Measurements from ENCODE around the gene PRKCA.

Gene PRKCA

DNA sequence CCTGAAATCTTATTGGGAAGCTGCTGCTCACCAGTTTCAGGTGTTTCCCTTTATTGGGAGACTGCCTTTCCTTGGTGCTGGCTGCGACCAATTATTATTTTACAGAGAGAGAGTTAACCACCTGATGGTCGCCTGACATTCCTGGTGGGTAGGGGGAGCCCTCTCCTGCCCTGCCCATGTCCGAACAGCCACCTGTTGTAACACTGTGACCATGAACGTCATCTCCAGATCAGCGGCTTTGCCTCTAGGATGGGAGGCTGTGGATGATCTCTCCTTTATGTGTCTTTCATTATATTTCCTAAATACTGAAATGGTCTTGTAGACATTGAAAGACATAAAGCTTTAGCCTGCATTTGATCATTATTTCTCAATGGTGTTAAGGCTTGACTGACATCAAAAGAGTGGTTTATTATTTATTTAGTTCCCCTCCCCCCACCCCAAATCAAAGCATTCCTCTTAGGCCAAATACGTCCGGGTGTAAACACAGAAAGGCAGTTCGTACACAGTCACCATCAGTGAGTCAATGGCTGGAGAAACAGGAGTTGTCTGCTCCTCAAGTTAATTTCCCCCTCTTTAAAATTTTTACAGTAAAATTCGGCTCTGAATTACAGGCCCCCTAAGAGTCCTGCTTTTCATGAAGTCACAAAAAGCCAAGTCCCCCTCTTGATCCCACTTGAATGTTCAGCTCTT lies 474.7 kb downstream of the PRKCA start:
- TF ChIP-seq, protein P1, sequence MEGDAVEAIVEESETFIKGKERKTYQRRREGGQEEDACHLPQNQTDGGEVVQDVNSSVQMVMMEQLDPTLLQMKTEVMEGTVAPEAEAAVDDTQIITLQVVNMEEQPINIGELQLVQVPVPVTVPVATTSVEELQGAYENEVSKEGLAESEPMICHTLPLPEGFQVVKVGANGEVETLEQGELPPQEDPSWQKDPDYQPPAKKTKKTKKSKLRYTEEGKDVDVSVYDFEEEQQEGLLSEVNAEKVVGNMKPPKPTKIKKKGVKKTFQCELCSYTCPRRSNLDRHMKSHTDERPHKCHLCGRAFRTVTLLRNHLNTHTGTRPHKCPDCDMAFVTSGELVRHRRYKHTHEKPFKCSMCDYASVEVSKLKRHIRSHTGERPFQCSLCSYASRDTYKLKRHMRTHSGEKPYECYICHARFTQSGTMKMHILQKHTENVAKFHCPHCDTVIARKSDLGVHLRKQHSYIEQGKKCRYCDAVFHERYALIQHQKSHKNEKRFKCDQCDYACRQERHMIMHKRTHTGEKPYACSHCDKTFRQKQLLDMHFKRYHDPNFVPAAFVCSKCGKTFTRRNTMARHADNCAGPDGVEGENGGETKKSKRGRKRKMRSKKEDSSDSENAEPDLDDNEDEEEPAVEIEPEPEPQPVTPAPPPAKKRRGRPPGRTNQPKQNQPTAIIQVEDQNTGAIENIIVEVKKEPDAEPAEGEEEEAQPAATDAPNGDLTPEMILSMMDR (IDR thresholded peaks at IDR 0.05; ENCODE audit: insufficient read depth, low read depth, low read length, missing control alignments), result no peak
- no peak overlapping the region for H3K4me3 ChIP-seq (ENCODE audit: low read length)
- DNase-seq (ENCODE audit: low read depth), result peak; percentile 32

DNA sequence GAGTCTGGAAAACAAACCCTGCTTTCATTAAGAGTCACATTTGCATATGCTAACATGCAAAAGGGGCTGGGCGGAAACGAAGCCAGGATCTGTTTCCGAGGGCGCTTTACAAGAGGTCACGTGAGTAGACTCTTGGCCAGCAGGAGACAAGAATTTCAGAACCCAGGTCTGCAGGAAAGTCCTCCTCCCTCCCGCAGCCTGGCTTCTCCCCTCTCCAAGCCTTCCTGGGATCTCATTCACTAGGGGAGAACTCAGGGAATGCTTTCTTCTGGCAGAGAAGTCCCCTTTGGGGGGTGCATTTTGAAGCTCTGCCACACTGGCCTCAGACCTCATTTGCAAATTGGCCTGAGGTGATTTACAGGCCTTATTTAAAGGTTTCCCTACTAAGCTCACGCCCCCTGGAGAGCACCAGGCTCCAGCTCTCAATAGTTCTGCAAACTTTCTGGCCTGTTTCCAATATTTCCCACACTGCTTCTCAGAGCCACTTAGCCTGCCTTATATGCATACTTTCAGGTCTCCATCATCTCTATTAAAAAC lies 475.3 kb downstream of the PRKCA start:
- DNase-seq (ENCODE audit: low read depth), result no peak
- TF ChIP-seq, protein P1 (IDR thresholded peaks at IDR 0.05; ENCODE audit: insufficient read depth, low read depth, low read length, missing control alignments), result no peak
- no peak overlapping the region for H3K4me3 ChIP-seq (ENCODE audit: low read length)

DNA sequence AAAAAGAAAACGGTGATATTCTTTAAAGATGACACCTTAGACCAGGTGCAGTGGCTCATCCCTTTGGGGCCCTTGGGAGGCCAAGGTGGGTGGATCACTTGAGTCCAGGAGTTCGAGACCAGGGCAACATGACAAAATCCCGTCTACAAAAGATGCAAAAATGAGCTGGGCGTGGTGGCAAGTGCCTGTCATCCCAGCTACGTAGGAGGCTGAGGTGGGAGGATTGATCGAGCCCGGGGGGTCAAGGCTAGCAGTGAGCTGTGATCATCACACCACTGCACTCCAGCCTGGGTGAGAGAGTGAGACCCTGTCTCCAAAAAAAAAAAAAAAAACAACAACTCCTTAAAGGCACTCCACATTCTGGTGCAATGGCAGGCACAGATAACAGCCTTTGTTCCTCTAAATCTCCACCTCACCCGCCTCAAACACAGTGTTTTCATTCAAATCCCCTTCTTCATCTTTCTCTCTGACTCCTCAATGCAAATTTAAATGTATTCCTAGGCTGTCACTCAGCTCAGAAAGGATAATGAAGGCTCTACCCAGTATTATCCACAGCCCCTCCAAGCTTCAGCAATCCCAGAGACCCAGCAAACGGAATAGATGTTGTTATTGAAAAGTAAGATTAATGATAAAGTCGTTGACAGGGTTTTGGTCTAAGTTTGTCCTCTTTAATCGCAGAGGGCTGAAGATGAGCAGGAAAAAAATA lies 476.3 kb downstream of the PRKCA start:
- no peak overlapping the region for H3K4me3 ChIP-seq (ENCODE audit: low read length)
- TF ChIP-seq, protein P1 (IDR thresholded peaks at IDR 0.05; ENCODE audit: insufficient read depth, low read depth, low read length, missing control alignments), result no peak
- DNase-seq (ENCODE audit: low read depth), result no peak

DNA sequence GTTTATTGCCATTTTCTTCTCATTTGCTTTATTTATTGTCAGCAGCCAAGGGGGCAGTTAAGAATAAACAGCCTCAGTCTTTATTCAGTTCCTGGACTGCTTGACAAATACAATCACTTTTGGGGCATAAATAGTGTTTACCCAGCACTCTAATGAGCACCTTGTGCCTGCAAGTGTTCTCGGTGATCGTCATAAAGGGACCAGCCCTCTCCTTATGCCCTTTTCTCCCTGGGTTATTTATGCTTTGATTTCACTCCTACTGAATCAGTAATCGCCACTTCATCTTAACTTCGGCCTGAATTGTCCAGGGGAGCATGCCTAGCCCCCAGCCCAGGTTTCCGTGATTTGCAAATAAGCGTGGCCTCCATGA lies 476.8 kb downstream of the PRKCA start:
- TF ChIP-seq, protein P1 (IDR thresholded peaks at IDR 0.05; ENCODE audit: insufficient read depth, low read depth, low read length, missing control alignments), result no peak
- DNase-seq (ENCODE audit: low read depth), result no peak
- H3K4me3 ChIP-seq (ENCODE audit: low read length), result no peak overlapping the region

DNA sequence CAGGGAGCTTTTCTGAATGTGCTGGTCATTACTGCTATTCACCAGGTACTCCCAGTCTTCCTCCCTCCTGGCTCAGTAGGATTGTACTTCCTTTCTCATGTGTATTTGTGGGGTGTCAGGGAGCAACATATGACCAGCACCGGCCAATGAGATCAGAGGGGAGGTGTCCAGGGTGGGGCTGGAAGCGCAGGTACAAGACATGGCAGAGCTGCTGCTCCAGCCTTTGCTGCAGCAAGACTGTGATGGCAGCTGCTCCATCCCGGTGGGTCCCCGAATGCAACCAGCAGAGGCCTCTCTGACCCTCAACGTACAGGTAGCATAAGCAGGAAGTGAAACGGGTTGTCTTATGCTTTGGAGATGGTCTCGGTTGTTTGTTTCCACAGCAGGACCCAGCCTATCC lies 478.7 kb downstream of the PRKCA start:
- no peak overlapping the region for H3K4me3 ChIP-seq (ENCODE audit: low read length)
- no peak for DNase-seq (ENCODE audit: low read depth)
- TF ChIP-seq, protein P1 (IDR thresholded peaks at IDR 0.05; ENCODE audit: insufficient read depth, low read depth, low read length, missing control alignments), result no peak

DNA sequence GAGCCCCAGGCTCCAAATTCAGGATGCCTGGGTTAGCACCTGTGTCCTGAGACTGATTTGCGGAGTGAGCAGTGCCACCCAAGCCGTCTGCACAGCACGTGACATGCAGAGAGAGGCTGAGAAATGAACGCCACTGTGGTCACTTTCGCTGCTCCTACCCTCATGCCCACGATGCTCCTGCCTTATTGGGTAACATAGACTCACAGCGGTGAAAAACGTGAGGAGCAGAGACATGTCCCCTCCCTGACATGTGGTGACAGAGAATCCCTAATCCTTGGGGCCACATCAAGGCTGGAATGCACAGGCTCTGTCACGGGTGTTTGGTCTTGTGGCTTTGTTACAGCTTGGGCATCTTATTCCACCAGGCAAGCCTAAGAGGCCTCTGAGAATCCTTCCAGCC lies 480.4 kb downstream of the PRKCA start:
- TF ChIP-seq, protein P1 (IDR thresholded peaks at IDR 0.05; ENCODE audit: insufficient read depth, low read depth, low read length, missing control alignments), result no peak
- DNase-seq (ENCODE audit: low read depth), result no peak
- H3K4me3 ChIP-seq (ENCODE audit: low read length), result no peak overlapping the region

All from epithelial cell of esophagus (primary cell).